Karpas-422 (cell line): Measurements from ENCODE around the gene PIK3R1. TPM values are rescaled to one million over a fixed set of nuclear protein-coding genes. Genes with fewer than 3 reads are reported as not detected.
A peak's percentile ranks its signal among the peaks of the same experiment; 100 is the strongest.

Experiments used
- DNase-seq: peaks from one replicate; pipeline ENCODE4 v3.0.0-alpha.2; 2015
- H2AFZ ChIP-seq: fragments of 200-600 bp; sonication (generic); 2 replicates; pipeline ENCODE4 v1.6.1; 2014; ENCODE audit warnings: antibody characterized with exemption, low read length, mixed read lengths
- H3K27ac ChIP-seq: fragments of 200-600 bp; sonication (generic); 2 replicates; pipeline ENCODE4 v1.5.1; 2014; ENCODE audit warnings: mild to moderate bottlenecking, low read length, moderate library complexity
- H3K27me3 ChIP-seq: fragments of 200-600 bp; sonication (generic); 2 replicates; pipeline ENCODE4 v1.6.1; 2014; ENCODE audit warnings: low read length, mixed read lengths
- H3K36me3 ChIP-seq: fragments of 200-600 bp; sonication (generic); 2 replicates; pipeline ENCODE4 v1.6.1; 2014; ENCODE audit warnings: low read length, mixed read lengths; ENCODE audit not compliant: insufficient read depth
- H3K4me1 ChIP-seq: fragments of 200-600 bp; sonication (generic); 2 replicates; pipeline ENCODE4 v1.6.1; 2014; ENCODE audit warnings: mild to moderate bottlenecking, low read length, mixed read lengths
- H3K4me2 ChIP-seq: fragments of 200-600 bp; sonication (generic); 2 replicates; pipeline ENCODE4 v1.6.1; 2014; ENCODE audit warnings: low read length, low read depth, mild to moderate bottlenecking; ENCODE audit not compliant: poor library complexity, severe bottlenecking
- H3K4me3 ChIP-seq: fragments of 200-600 bp; sonication (generic); 2 replicates; pipeline ENCODE4 v1.5.1; 2014; ENCODE audit warnings: mild to moderate bottlenecking, antibody characterized with exemption, low read length, mixed read lengths
- H3K79me2 ChIP-seq: fragments of 200-600 bp; sonication (generic); 2 replicates; pipeline ENCODE4 v1.6.1; 2014; ENCODE audit warnings: mild to moderate bottlenecking, low read length, mixed read lengths
- H3K9ac ChIP-seq: fragments of 200-600 bp; sonication (generic); 2 replicates; pipeline ENCODE4 v1.6.0; 2014; ENCODE audit warnings: low read length
- H3K9me2 ChIP-seq: fragments of 200-600 bp; sonication (generic), shearing (Covaris generic); replicated peaks from 2 replicates; pipeline ENCODE4 v1.6.0; 2014; ENCODE audit warnings: mild to moderate bottlenecking, low read length, moderate library complexity; ENCODE audit not compliant: insufficient read depth
- H3K9me3 ChIP-seq: fragments of 300-700, 200-600 bp; sonication (generic); 2 replicates; pipeline ENCODE4 v1.6.1; 2014; ENCODE audit warnings: low read length, mixed read lengths
- H4K20me1 ChIP-seq: fragments of 200-600 bp; sonication (generic); 2 replicates; pipeline ENCODE4 v1.6.1; 2014; ENCODE audit warnings: mild to moderate bottlenecking, antibody characterized with exemption, low read length, low read depth; ENCODE audit not compliant: insufficient read depth
- total RNA-seq: library from RNA; depleted of rRNA; stranded (reverse); fragments of >200 nt; shearing (Covaris generic); gene quantifications from 2 replicates; pipeline ENCODE4 v1.2.3, GENCODE V29; 2014; ENCODE audit warnings: low replicate concordance; rRNA removed

PIK3R1 gene
- total RNA-seq = 13.2 and 24.0 TPM in 2 replicates

DNA sequence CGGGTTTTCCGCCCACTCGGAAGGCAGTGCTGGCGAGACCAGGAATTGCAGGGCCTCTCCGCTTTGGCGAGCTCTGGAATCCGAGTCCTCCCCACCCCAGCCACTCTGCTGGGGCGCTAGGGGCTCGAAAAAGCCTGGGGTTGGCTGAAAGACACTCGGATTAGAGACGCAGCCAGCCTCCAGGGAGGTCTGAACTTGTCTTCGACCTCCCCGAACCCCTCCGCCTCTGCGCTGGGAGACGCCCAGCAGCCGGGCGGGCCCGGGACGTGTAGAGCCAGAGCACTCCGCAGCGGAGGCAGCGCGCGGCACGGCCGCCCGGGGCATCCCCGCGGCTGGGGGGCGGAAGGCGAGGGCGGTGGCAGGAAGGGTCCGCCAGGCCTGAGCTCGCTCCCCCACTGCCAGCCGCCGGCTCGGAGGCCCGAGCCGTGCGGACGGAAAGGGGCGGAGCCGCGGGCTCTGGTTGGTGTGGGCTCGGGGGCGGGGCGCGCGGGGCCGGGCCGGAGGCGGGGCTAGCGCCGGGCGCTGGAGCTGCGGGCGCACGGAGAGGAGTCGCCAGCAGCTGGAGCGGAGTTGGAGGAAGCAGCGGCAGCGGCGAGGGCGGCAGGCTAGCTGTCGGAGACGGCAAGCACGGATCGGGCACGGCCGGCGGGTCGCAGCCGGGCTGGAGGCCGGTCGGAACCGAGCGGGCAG, at the start of gene PIK3R1:
Gene PIK3R1, plus strand, starts transcription at position 549 of the 690 bp plus-strand sequence. CDS start 10,920 bp downstream, outside the sequence.
- Histone ChIP-seq H3K9me3 (peaks cover 4% of the 10 kb centered on the region; the same call in 1 of the 2 replicates), H2AFZ (peak within 1 kb of the TSS; percentile 98), H3K9me2 (no peaks in the 10 kb centered on the region)

DNA sequence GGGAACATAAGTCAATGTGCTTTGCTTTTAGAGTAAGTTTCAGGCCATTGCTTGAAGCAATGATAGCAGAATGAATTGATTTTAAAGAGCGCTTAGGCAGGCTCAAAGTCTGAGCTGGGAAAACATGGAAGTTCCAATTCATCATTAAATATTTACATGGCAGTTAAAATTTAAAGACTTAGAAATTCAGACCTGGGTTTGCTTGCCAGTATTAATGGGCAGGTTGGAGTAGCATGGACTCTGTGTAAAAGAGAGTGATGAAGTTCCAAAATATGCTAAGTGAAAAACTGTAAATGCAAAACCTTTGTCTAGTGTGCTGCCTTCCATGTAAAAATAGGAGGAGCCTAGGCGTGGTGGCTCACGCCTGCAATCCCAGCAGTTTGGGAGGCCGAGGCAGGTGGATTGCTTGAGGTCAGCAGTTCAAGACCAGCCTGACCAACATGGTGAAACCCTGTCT, 48.3 kb upstream of the PIK3R1 start:
- no peaks in the 10 kb centered on the region for H3K79me2 ChIP-seq
- H3K9me3 ChIP-seq = no peaks in the 10 kb centered on the region
- H3K36me3 ChIP-seq = no peaks in the 10 kb centered on the region
- no peaks in the 10 kb centered on the region for H3K4me1 ChIP-seq
- H2AFZ ChIP-seq = no peak overlapping the region
- H3K27ac ChIP-seq = no peak overlapping the region
- H3K9me2 ChIP-seq = no peaks in the 10 kb centered on the region
- no peak for DNase-seq
- no peak overlapping the region for H3K4me3 ChIP-seq
- H3K27me3 ChIP-seq = no peaks in the 10 kb centered on the region
- H3K9ac ChIP-seq = no peak overlapping the region
- no peaks in the 10 kb centered on the region for H4K20me1 ChIP-seq
- H3K4me2 ChIP-seq = no peak overlapping the region

More for the DNA sequence above, at the start of gene PIK3R1:
- H4K20me1 ChIP-seq = peaks cover 16% of the 10 kb centered on the region; the same call in 1 of the 2 replicates
- peaks cover 39% of the 10 kb centered on the region for H3K79me2 ChIP-seq
- H3K27me3 ChIP-seq = 0 out of 2 replicates have a peak, but pooled peaks cover 2% of the 10 kb centered on the region
- peak within 1 kb of the TSS; percentile 76 for H3K4me3 ChIP-seq
- DNase-seq = peak; percentile 98
- H3K27ac ChIP-seq = peak within 1 kb of the TSS; percentile 75
- peak within 1 kb of the TSS; percentile 79 for H3K4me2 ChIP-seq
- no peaks in the 10 kb centered on the region for H3K36me3 ChIP-seq
- H3K9ac ChIP-seq = peak within 1 kb of the TSS; percentile 85
- peaks cover 28% of the 10 kb centered on the region for H3K4me1 ChIP-seq

DNA sequence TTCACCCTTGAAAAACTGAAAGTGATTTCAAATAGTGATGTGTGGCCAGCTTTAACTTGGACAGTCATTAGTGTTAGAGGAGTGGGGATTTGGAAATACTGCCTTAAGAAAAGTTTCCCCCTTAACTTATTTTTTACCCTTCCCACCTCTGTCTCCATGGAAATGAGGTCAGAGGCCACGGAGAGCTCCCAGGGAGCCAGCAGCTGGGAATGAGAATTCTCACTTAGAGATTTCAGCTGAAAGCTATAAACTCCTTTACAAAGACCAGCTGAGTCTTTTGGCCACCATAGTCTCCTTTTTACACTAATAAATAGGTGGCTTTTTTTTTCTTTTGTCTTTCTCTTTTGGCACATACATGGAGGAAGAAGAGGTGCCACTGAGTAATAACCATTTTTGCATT, 45.7 kb upstream of the PIK3R1 start:
- Histone ChIP-seq H3K4me3 (no peak overlapping the region), H3K9me2 (no peaks in the 10 kb centered on the region), H3K4me2 (no peak overlapping the region), H3K27ac (no peak overlapping the region), H3K9ac (no peak overlapping the region), H4K20me1 (no peaks in the 10 kb centered on the region), H3K9me3 (no peaks in the 10 kb centered on the region), H2AFZ (no peak overlapping the region), H3K4me1 (no peaks in the 10 kb centered on the region), H3K27me3 (no peaks in the 10 kb centered on the region), H3K79me2 (no peaks in the 10 kb centered on the region), H3K36me3 (no peaks in the 10 kb centered on the region)
- no peak for DNase-seq

GRCh38 chr5:68170826-68171558, 44.6 kb upstream of the PIK3R1 start:
- Histone ChIP-seq H3K27me3 (no peaks in the 10 kb centered on the region), H3K4me1 (no peaks in the 10 kb centered on the region), H3K9me3 (no peaks in the 10 kb centered on the region), H2AFZ (no peak overlapping the region), H3K9ac (no peak overlapping the region), H3K9me2 (no peaks in the 10 kb centered on the region), H4K20me1 (no peaks in the 10 kb centered on the region), H3K27ac (no peak overlapping the region), H3K79me2 (no peaks in the 10 kb centered on the region), H3K4me2 (no peak overlapping the region), H3K4me3 (no peak overlapping the region), H3K36me3 (no peaks in the 10 kb centered on the region)
- DNase-seq = no peak

- Histone ChIP-seq H3K9me2 (no peaks in the 10 kb centered on the region), H3K27ac (no peak overlapping the region), H3K27me3 (no peaks in the 10 kb centered on the region), H3K9ac (no peak overlapping the region), H3K4me2 (no peak overlapping the region), H3K9me3 (no peaks in the 10 kb centered on the region), H3K4me3 (no peak overlapping the region), H4K20me1 (no peaks in the 10 kb centered on the region), H3K79me2 (no peaks in the 10 kb centered on the region), H3K36me3 (no peaks in the 10 kb centered on the region), H3K4me1 (no peaks in the 10 kb centered on the region), H2AFZ (no peak overlapping the region)
- DNase-seq = no peak
Observed at GRCh38 chr5:68172314-68172713, 43.2 kb upstream of the PIK3R1 start.

GRCh38 chr5:68173007-68173406, 42.5 kb upstream of the PIK3R1 start:
- H3K4me2 ChIP-seq = no peak overlapping the region
- H3K36me3 ChIP-seq = no peaks in the 10 kb centered on the region
- no peak overlapping the region for H3K4me3 ChIP-seq
- no peaks in the 10 kb centered on the region for H3K27me3 ChIP-seq
- H3K27ac ChIP-seq = no peak overlapping the region
- no peaks in the 10 kb centered on the region for H3K79me2 ChIP-seq
- H2AFZ ChIP-seq = no peak overlapping the region
- H4K20me1 ChIP-seq = no peaks in the 10 kb centered on the region
- no peaks in the 10 kb centered on the region for H3K9me2 ChIP-seq
- DNase-seq = no peak
- H3K9ac ChIP-seq = no peak overlapping the region
- H3K4me1 ChIP-seq = no peaks in the 10 kb centered on the region
- H3K9me3 ChIP-seq = no peaks in the 10 kb centered on the region

DNA sequence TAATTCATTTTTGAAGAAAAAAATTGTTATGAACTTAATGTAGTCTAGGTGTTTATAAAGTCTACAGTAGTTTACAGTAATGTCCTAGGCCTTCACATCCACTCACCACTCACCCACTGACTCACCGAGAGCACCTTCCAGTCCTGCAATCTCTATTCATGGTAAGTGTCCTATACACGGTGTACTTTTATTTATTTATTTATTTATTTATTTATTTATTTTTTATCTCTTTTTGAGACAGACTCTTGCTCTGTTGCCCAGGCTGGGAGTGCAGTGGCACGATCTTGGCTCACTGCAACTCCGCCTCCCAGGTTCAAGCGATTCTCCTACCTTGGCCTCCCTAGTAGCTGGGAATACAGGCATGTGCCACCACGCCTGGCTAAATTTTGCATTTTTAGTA, 39.3 kb upstream of the PIK3R1 start:
- H3K27ac ChIP-seq = no peak overlapping the region
- no peaks in the 10 kb centered on the region for H3K9me3 ChIP-seq
- H3K9ac ChIP-seq = no peak overlapping the region
- no peaks in the 10 kb centered on the region for H3K79me2 ChIP-seq
- no peaks in the 10 kb centered on the region for H3K4me1 ChIP-seq
- no peak overlapping the region for H3K4me2 ChIP-seq
- H3K9me2 ChIP-seq = no peaks in the 10 kb centered on the region
- no peaks in the 10 kb centered on the region for H4K20me1 ChIP-seq
- no peak for DNase-seq
- no peaks in the 10 kb centered on the region for H3K27me3 ChIP-seq
- H2AFZ ChIP-seq = no peak overlapping the region
- H3K36me3 ChIP-seq = no peaks in the 10 kb centered on the region
- no peak overlapping the region for H3K4me3 ChIP-seq

DNA sequence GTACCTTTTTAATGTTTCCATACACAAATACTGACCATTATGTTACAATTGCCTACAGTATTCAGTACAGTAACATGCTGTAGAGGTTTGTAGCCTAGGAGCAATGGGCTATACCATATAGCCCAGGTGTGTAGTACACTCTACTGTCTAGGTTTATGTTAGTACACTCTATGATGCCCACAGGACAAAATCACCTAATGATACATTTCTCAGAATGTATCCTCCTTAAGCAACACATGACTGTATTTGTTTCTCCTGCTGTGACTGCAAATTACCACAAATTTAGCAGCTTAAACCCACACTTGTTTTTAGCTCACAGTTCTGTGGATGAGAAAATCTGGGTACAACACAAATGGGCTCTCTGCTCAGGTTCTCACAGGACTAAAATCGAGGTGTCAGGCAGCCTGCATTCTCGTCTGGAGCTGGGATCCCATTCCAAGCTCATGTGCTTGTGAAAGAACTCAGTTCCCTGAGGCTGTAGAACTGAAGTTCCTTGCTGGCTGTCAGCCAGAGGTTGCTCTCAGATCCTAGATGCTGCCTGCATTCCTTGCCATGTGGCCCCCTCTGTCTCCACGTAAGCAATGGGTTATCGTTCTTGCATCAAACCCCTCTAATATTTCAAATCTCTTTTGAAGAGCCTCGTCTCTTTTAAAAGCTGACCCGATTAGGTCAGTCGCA, 38.6 kb upstream of the PIK3R1 start:
- Histone ChIP-seq H3K4me3 (no peak overlapping the region), H3K27ac (no peak overlapping the region), H3K9ac (no peak overlapping the region), H3K9me3 (no peaks in the 10 kb centered on the region), H3K4me2 (no peak overlapping the region), H3K36me3 (no peaks in the 10 kb centered on the region), H3K79me2 (no peaks in the 10 kb centered on the region), H3K9me2 (no peaks in the 10 kb centered on the region), H3K27me3 (no peaks in the 10 kb centered on the region), H3K4me1 (no peaks in the 10 kb centered on the region), H2AFZ (no peak overlapping the region), H4K20me1 (no peaks in the 10 kb centered on the region)
- no peak for DNase-seq
